K562 (cell line): ENCODE measurements around the gene KCTD7. TPM values are rescaled to one million over a fixed set of nuclear protein-coding genes. Genes with fewer than 3 reads are reported as not detected.

Source experiments
- CTCF ChIP-seq, 3 experiments: IDR thresholded peaks in 2 of 3; conservative IDR thresholded peaks in 1 of 3; 2 replicates each; pipeline ENCODE4 v1.5.1; 2011 to 2012; ENCODE audit warnings: low read length in 3 of 3, mild to moderate bottlenecking in 3 of 3, control low read depth in 2 of 3, improper control_type of control experiment in 1 of 3, inconsistent platforms in 1 of 3, low read depth in 1 of 3, mixed read lengths in 1 of 3, moderate library complexity in 1 of 3; ENCODE audit not compliant: insufficient read depth in 2 of 3
- ETS1 ChIP-seq: conservative IDR thresholded peaks from 2 replicates; pipeline ENCODE4 v1.6.1; 2011; ENCODE audit warnings: low read depth, mild to moderate bottlenecking, low read length; ENCODE audit not compliant: control insufficient read depth
- HDAC1 ChIP-seq, 2 experiments: fragments of 450-650 bp; IDR thresholded peaks; 2 replicates each; pipeline ENCODE4 v1.6.1; 2016 to 2017; ENCODE audit warnings: inconsistent platforms in 1 of 2, mild to moderate bottlenecking in 1 of 2, moderate library complexity in 1 of 2
- IRF1 ChIP-seq: sonication (generic); formaldehyde crosslinking; IDR thresholded peaks from 2 replicates; pipeline ENCODE4 v1.8.0; 2022; ENCODE audit warnings: missing genetic modification reagents, mild to moderate bottlenecking, borderline replicate concordance
- MBD2 ChIP-seq: sonication (generic); IDR thresholded peaks from 2 replicates; pipeline ENCODE4 v1.6.1; 2016; ENCODE audit warnings: low read depth, borderline replicate concordance
- MCM3 ChIP-seq: fragments of 450-650 bp; IDR thresholded peaks from 2 replicates; pipeline ENCODE4 v1.6.1; 2016
- MXI1 ChIP-seq: IDR thresholded peaks from 2 replicates; pipeline ENCODE4 v1.6.1; 2011; ENCODE audit warnings: low read depth, mild to moderate bottlenecking, improper control_type of control experiment, low read length
- NKRF ChIP-seq: fragments of 450-650 bp; IDR thresholded peaks from 2 replicates; pipeline ENCODE4 v1.6.1; 2016; ENCODE audit warnings: borderline replicate concordance
- PTBP1 ChIP-seq: fragments of 200-400 bp; formaldehyde crosslinking; IDR thresholded peaks from 2 replicates; pipeline ENCODE4 v1.6.1; 2017; ENCODE audit warnings: low read depth, low read length
- RBBP5 ChIP-seq: fragments of 200-600 bp; sonication (generic); IDR thresholded peaks from 2 replicates; pipeline ENCODE4 v1.6.1; 2012; ENCODE audit warnings: borderline replicate concordance, mild to moderate bottlenecking, low read length, control low read depth, inconsistent platforms; ENCODE audit not compliant: insufficient read depth, poor library complexity, severe bottlenecking
- TCF3 ChIP-seq: sonication (generic); formaldehyde crosslinking; IDR thresholded peaks from 2 replicates; pipeline ENCODE4 v1.4.0; 2020; ENCODE audit warnings: mild to moderate bottlenecking, missing genetic modification reagents
- U2AF2 ChIP-seq: fragments of 200-400 bp; formaldehyde crosslinking; optimal IDR thresholded peaks from 2 replicates; pipeline ENCODE3; 2017; ENCODE audit warnings: low read depth, mild to moderate bottlenecking, low read length
- USF1 ChIP-seq: sonication (generic); formaldehyde crosslinking; IDR thresholded peaks from 2 replicates; pipeline ENCODE4 v1.9.0; 2022; ENCODE audit warnings: mild to moderate bottlenecking, missing genetic modification reagents
- XRCC5 ChIP-seq: fragments of 200-400 bp; formaldehyde crosslinking; IDR thresholded peaks from 2 replicates; pipeline ENCODE4 v1.6.1; 2017; ENCODE audit warnings: low read depth, mild to moderate bottlenecking, low read length
- ZBTB7A ChIP-seq: IDR thresholded peaks from 2 replicates; pipeline ENCODE4 v1.6.1; 2011; ENCODE audit warnings: low read depth, mild to moderate bottlenecking, low read length, moderate library complexity, borderline replicate concordance; ENCODE audit not compliant: control insufficient read depth
- ZNF263 ChIP-seq: sonication (generic); formaldehyde crosslinking; IDR thresholded peaks from 2 replicates; pipeline ENCODE4 v1.8.0; 2022; ENCODE audit warnings: mild to moderate bottlenecking, missing genetic modification reagents, borderline replicate concordance
- ZNF449 ChIP-seq: fragments of 250-450 bp; sonication (Bioruptor Pico); IDR thresholded peaks from 2 replicates; pipeline ENCODE4 v1.8.0; 2022; ENCODE audit warnings: moderate library complexity, mild to moderate bottlenecking, inconsistent platforms
- ZNF583 ChIP-seq: fragments of 250-450 bp; sonication (Bioruptor Pico); IDR thresholded peaks from 2 replicates; pipeline ENCODE4 v1.4.0; 2020
- polyA plus RNA-seq, 8 experiments: library from polyadenylated mRNA; depleted of rRNA in 4 of 8; stranded (reverse) in 5 of 8; unstranded in 3 of 8; fragments of >200 nt; fragmentation: Nextera tagmentation in 2 of 8; fragmentation: Illumina TruSeq in 1 of 8; extraction: Ambion mirVana in 2 of 8; extraction: Trizol in 1 of 8; gene quantifications; 2 replicates each; pipeline versions ENCODE4 v1.2.1 to v1.2.3, GENCODE V29; 2011 to 2014; ENCODE audit warnings: inconsistent platforms in 1 of 8, missing spikeins in 1 of 8
- total RNA-seq, 7 experiments: library from RNA; depleted of rRNA in 6 of 7; stranded (reverse); fragments of >200 nt in 6 of 7; fragmentation: Illumina TruSeq in 2 of 7; extraction: Trizol in 2 of 7; gene quantifications; 2 replicates each; pipeline versions ENCODE4 v1.2.1 to v1.2.3, GENCODE V29; 2011 to 2021; ENCODE audit warnings: low replicate concordance in 1 of 7

Gene KCTD7
- total and polyA plus RNA-seq, 9 of the 15 experiments (the other 6 are each of a cell fraction or from before 2014, with no cell fraction given) = 1.5 to 26.0 (median 9.0) TPM

GRCh38 chr7:66654275-66655112 lies 25.8 kb downstream of the KCTD7 start (continued):
- TF ChIP-seq NKRF = peak; percentile 73; the same call in 1 of the 2 replicates
- TF ChIP-seq USF1 (CRISPR knock-in tag) = peak; percentile 84
- no peak for TF ChIP-seq U2AF2
- no peak for TF ChIP-seq CTCF (IDR thresholded peaks at IDR 0.05 in 2 of 3, conservative IDR thresholded peaks at IDR 0.05 in 1 of 3; ENCODE audit: insufficient read depth in 2 of 3, low read depth in 1 of 3, low read length in 3 of 3)
- no peak for TF ChIP-seq ZNF449
- 0 out of 2 replicates have a peak, but pooled peaks have one; percentile 19 for TF ChIP-seq ZNF583 (CRISPR knock-in tag)
- no peak; the same call in 1 of the 2 replicates for TF ChIP-seq ZBTB7A
- peak; percentile 72 for TF ChIP-seq ZNF263
- peak in 1 of 2 experiments; percentile 70; a peak in 2 of 4 replicates for TF ChIP-seq HDAC1 (IDR thresholded peaks at IDR 0.05)
- TF ChIP-seq MBD2 = peak; percentile 70
- no peak for TF ChIP-seq PTBP1
- peak; percentile 65 for TF ChIP-seq XRCC5
- peak; percentile 94 for TF ChIP-seq MXI1
- TF ChIP-seq RBBP5 = peak; percentile 75
- TF ChIP-seq ETS1 = peak; percentile 46
- no peak for TF ChIP-seq TCF3 (CRISPR knock-in tag)
- 0 out of 2 replicates have a peak, but pooled peaks have one; percentile 69 for TF ChIP-seq IRF1 (CRISPR knock-in tag)
- no peak for TF ChIP-seq MCM3
